Neural progenitor cell (in vitro differentiated cells): ENCODE data around the gene C8B. TPM values are rescaled to one million over a fixed set of nuclear protein-coding genes. Genes with fewer than 3 reads are reported as not detected.

ENCODE experiments used
- DNase-seq: peaks from one replicate; pipeline ENCODE4 v3.0.0-alpha.2; 2016; ENCODE audit warnings: low spot score
- H2AFZ ChIP-seq: fragments of 200-600 bp; sonication (generic); replicated peaks from 2 replicates; pipeline ENCODE4 v1.6.1; 2016; ENCODE audit warnings: antibody characterized with exemption
- H3F3A ChIP-seq: fragments of 200-600 bp; sonication (generic); 2 replicates; pipeline ENCODE4 v1.6.1; 2016; ENCODE audit warnings: antibody characterized with exemption, low read depth
- H3K27ac ChIP-seq: fragments of 200-600 bp; sonication (generic); 2 replicates; pipeline ENCODE4 v1.5.1; 2016; ENCODE audit warnings: mild to moderate bottlenecking
- H3K27me3 ChIP-seq: fragments of 200-600 bp; sonication (generic); 2 replicates; pipeline ENCODE4 v1.6.1; 2016; ENCODE audit warnings: mild to moderate bottlenecking, moderate library complexity
- H3K36me3 ChIP-seq: fragments of 200-600 bp; sonication (generic); 2 replicates; pipeline ENCODE4 v1.5.1; 2016
- H3K4me1 ChIP-seq: fragments of 200-600 bp; sonication (generic); 2 replicates; pipeline ENCODE4 v1.6.1; 2016; ENCODE audit warnings: mixed run types
- H3K4me2 ChIP-seq: fragments of 200-600 bp; sonication (generic); 2 replicates; pipeline ENCODE4 v1.6.1; 2016
- H3K4me3 ChIP-seq: fragments of 200-600 bp; sonication (generic); 2 replicates; pipeline ENCODE4 v1.5.1; 2016
- H3K79me2 ChIP-seq: fragments of 200-600 bp; sonication (generic); 2 replicates; pipeline ENCODE4 v1.6.1; 2016; ENCODE audit warnings: low read depth
- H3K9ac ChIP-seq: fragments of 200-600 bp; sonication (generic); 2 replicates; pipeline ENCODE4 v1.6.1; 2016
- H3K9me3 ChIP-seq: fragments of 200-600 bp; sonication (generic); 2 replicates; pipeline ENCODE4 v1.5.1; 2016; ENCODE audit warnings: low read depth
- H4K20me1 ChIP-seq: fragments of 200-600 bp; sonication (generic); 2 replicates; pipeline ENCODE4 v1.6.1; 2016; ENCODE audit warnings: low read depth
- H3K27ac Mint-ChIP-seq: 3 replicates; pipeline ENCODE4 v1.8.0; 2021; ENCODE audit warnings: mixed read lengths
- H3K27me3 Mint-ChIP-seq: 2 replicates; pipeline ENCODE4 v1.8.0; 2022; ENCODE audit warnings: low read depth, mild to moderate bottlenecking, inconsistent platforms, moderate library complexity, mixed read lengths; ENCODE audit not compliant: insufficient read depth
- H3K36me3 Mint-ChIP-seq: 3 replicates; pipeline ENCODE4 v1.8.0; 2021; ENCODE audit warnings: mixed read lengths
- H3K4me1 Mint-ChIP-seq: 3 replicates; pipeline ENCODE4 v1.8.0; 2021; ENCODE audit warnings: mixed read lengths
- H3K4me3 Mint-ChIP-seq: 3 replicates; pipeline ENCODE4 v1.8.0; 2021; ENCODE audit warnings: mild to moderate bottlenecking, moderate library complexity, mixed read lengths
- H3K9me3 Mint-ChIP-seq: 3 replicates; pipeline ENCODE4 v1.8.0; 2020; ENCODE audit warnings: mixed read lengths
- EZH2 ChIP-seq: fragments of 200-600 bp; sonication (generic); IDR thresholded peaks from 2 replicates; pipeline ENCODE4 v1.6.1; 2017; ENCODE audit warnings: antibody characterized with exemption, mild to moderate bottlenecking, moderate library complexity
- EZH2phosphoT487 ChIP-seq: fragments of 200-600 bp; sonication (generic); IDR thresholded peaks from 2 replicates; pipeline ENCODE4 v1.6.1; 2017; ENCODE audit warnings: antibody characterized with exemption
- total RNA-seq: library from RNA; depleted of rRNA; stranded (reverse); fragments of >200 nt; gene quantifications from 2 replicates; pipeline ENCODE4 v1.2.3, GENCODE V29; 2015; ENCODE audit warnings: low replicate concordance
- TF ChIP-seq, protein P1 (sequence below): fragments of 200-600 bp; sonication (generic); IDR thresholded peaks from 2 replicates; pipeline ENCODE4 v1.5.1; 2017; ENCODE audit warnings: antibody characterized with exemption, mild to moderate bottlenecking

C8B gene
- total RNA-seq, 1 donor from 2014 or later, result not detected

DNA sequence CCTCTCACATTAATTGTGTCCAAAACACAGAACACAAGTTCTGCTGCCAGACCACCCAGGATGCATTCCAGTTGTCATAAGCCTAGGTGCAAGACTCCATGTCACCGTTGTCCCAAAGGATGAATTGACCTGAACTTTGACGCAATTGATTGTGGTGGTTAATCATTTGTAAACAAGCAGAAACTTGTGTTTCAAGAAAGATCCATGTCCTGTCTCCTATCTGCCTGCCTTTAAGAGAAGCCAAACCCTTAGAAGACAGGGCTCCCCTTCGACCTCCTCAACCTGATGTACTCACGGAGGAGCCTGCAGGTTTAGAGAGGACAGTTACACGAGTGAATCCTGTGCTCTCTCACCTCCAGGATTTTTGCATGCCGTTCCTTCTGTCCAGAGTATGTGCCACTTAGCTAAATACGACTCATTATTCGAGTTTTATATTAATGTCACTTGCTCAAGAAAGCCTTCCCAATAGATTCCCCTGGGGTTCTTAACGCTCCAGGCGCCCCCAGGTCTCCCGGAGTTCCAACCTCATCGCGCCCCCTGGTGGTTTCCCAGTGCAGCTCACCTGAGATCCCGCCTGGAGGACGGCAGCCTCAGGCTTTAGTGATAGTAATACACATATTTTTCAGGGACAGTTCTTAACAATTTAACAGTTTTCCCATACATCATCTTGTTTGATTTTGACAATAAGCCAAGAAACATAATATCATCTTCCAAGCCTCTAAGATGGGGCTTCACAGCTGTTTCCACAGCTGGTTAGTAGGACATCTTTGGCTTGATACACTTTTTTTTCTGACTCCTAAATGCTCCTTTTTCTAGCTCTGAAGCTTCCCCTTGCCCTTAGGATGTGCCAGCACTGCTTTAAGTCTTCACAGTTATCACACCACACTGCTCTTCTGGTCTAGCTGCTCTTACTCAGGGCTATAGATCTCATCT lies 2.4 kb upstream of the C8B start:
- peaks cover 7% of the 10 kb centered on the region for H3K4me1 Mint-ChIP-seq
- no peaks in the 10 kb centered on the region for H3K36me3 Mint-ChIP-seq
- H3K9ac ChIP-seq, result no peak overlapping the region
- no peak overlapping the region for H3K4me2 ChIP-seq
- no peaks in the 10 kb centered on the region for H3K9me3 ChIP-seq
- no peak overlapping the region for H3K4me3 ChIP-seq
- no peaks in the 10 kb centered on the region for H3K79me2 ChIP-seq
- no peaks in the 10 kb centered on the region for H4K20me1 ChIP-seq
- no peak overlapping the region for H3K4me3 Mint-ChIP-seq
- H3K27ac Mint-ChIP-seq, result no peak overlapping the region
- no peaks in the 10 kb centered on the region for H3F3A ChIP-seq
- TF ChIP-seq, protein P1, sequence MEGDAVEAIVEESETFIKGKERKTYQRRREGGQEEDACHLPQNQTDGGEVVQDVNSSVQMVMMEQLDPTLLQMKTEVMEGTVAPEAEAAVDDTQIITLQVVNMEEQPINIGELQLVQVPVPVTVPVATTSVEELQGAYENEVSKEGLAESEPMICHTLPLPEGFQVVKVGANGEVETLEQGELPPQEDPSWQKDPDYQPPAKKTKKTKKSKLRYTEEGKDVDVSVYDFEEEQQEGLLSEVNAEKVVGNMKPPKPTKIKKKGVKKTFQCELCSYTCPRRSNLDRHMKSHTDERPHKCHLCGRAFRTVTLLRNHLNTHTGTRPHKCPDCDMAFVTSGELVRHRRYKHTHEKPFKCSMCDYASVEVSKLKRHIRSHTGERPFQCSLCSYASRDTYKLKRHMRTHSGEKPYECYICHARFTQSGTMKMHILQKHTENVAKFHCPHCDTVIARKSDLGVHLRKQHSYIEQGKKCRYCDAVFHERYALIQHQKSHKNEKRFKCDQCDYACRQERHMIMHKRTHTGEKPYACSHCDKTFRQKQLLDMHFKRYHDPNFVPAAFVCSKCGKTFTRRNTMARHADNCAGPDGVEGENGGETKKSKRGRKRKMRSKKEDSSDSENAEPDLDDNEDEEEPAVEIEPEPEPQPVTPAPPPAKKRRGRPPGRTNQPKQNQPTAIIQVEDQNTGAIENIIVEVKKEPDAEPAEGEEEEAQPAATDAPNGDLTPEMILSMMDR, result peak; percentile 93
- TF ChIP-seq EZH2, result no peak
- no peak for TF ChIP-seq EZH2phosphoT487
- no peaks in the 10 kb centered on the region for H3K36me3 ChIP-seq
- peaks cover 9% of the 10 kb centered on the region for H3K27me3 Mint-ChIP-seq
- peaks cover 8% of the 10 kb centered on the region for H3K4me1 ChIP-seq
- no peak overlapping the region for H2AFZ ChIP-seq
- DNase-seq, result peak; percentile 74
- H3K27me3 ChIP-seq, result no peaks in the 10 kb centered on the region
- H3K27ac ChIP-seq, result no peak overlapping the region
- H3K9me3 Mint-ChIP-seq, result no peaks in the 10 kb centered on the region

DNA sequence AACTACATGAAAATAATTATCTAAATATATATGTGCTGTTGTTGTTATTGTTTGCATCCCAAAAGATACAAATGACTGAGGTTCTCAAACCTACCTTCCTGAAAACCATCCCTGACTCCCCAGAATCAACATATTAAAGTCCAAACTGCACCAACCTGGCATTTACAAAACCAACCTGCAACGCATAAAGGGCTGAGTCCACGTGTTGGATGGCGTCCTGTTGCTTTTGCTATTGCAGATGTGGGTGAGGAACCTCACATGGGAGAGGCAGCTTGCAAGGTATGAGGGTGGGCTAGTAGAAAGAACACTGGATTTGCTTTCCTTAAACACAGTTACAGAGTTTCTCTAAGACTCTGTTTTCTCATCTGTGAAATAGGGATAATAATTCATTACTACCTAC lies 1.5 kb upstream of the C8B start:
- H3K79me2 ChIP-seq, result no peaks in the 10 kb centered on the region
- H3K36me3 Mint-ChIP-seq, result no peaks in the 10 kb centered on the region
- H3K9ac ChIP-seq, result no peak overlapping the region
- H3K27ac ChIP-seq, result no peak overlapping the region
- peaks cover 9% of the 10 kb centered on the region for H3K27me3 Mint-ChIP-seq
- H3K4me2 ChIP-seq, result no peak overlapping the region
- H3K36me3 ChIP-seq, result no peaks in the 10 kb centered on the region
- H3F3A ChIP-seq, result no peaks in the 10 kb centered on the region
- TF ChIP-seq EZH2 (no peak), EZH2phosphoT487 (no peak)
- TF ChIP-seq, protein P1, result no peak
- H3K4me3 Mint-ChIP-seq, result no peak overlapping the region
- DNase-seq, result no peak
- H3K27ac Mint-ChIP-seq, result no peak overlapping the region
- no peak overlapping the region for H3K4me3 ChIP-seq
- no peaks in the 10 kb centered on the region for H3K9me3 ChIP-seq
- H3K9me3 Mint-ChIP-seq, result no peaks in the 10 kb centered on the region
- peaks cover 8% of the 10 kb centered on the region for H3K4me1 ChIP-seq
- no peaks in the 10 kb centered on the region for H4K20me1 ChIP-seq
- H3K4me1 Mint-ChIP-seq, result peaks cover 7% of the 10 kb centered on the region
- H3K27me3 ChIP-seq, result no peaks in the 10 kb centered on the region
- H2AFZ ChIP-seq, result no peak overlapping the region

DNA sequence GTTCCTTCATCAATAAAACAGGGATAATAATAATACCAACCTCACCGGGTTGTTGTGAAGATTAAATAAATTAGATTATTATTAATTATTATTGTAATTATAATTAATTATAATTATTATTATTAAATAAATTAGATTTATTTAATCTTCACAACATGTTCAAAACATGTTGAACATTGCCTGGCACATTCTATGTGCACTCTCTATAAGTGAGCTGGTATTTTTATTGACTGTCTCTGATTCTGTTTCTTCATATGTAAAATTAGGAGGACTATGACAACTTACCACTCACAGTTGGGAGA lies 834 bp upstream of the C8B start:
- Histone ChIP-seq H3K4me2 (no peak overlapping the region), H2AFZ (no peak overlapping the region), H3K79me2 (no peaks in the 10 kb centered on the region), H3F3A (no peaks in the 10 kb centered on the region), H3K4me1 (peaks cover 8% of the 10 kb centered on the region), H3K4me3 (no peak overlapping the region), H4K20me1 (no peaks in the 10 kb centered on the region), H3K36me3 (no peaks in the 10 kb centered on the region), H3K27ac (no peak overlapping the region), H3K9me3 (no peaks in the 10 kb centered on the region), H3K9ac (no peak overlapping the region), H3K27me3 (no peaks in the 10 kb centered on the region)
- Mint-ChIP-seq H3K36me3 (no peaks in the 10 kb centered on the region), H3K9me3 (no peaks in the 10 kb centered on the region), H3K4me3 (no peak overlapping the region), H3K27ac (no peak overlapping the region), H3K27me3 (peaks cover 9% of the 10 kb centered on the region), H3K4me1 (peaks cover 7% of the 10 kb centered on the region)
- DNase-seq, result no peak
- TF ChIP-seq EZH2phosphoT487 (no peak), EZH2 (no peak)
- TF ChIP-seq, protein P1, result no peak
